Uterus (tissue), 4 donors: ENCODE results near the gene ELF2. TPM values are rescaled to one million over a fixed set of nuclear protein-coding genes. Genes with fewer than 3 reads are reported as not detected.

Source experiments
- DNase-seq, 2 donors: peaks; one replicate each; pipeline ENCODE4 v3.0.0-alpha.2; 2019 to 2020
- H3K27ac ChIP-seq, 2 donors: fragments of 200-600 bp; sonication (generic); 1 replicate in 1 of 2; 2 replicates in 1 of 2; pipeline ENCODE4 v1.5.1; 2016 to 2018
- H3K27me3 ChIP-seq, 2 donors: fragments of 200-600 bp; sonication (generic); one replicate each; pipeline ENCODE4 v1.5.1; 2018 to 2019; ENCODE audit warnings: control low read depth in 1 of 2
- H3K36me3 ChIP-seq, 2 donors: fragments of 200-600 bp; sonication (generic); one replicate each; pipeline ENCODE4 v1.5.1; 2019; ENCODE audit warnings: control low read depth in 1 of 2
- H3K4me1 ChIP-seq, 2 donors: fragments of 200-600 bp; sonication (generic); one replicate each; pipeline ENCODE4 v1.5.1; 2018 to 2019; ENCODE audit warnings: control low read depth in 1 of 2
- H3K4me3 ChIP-seq, 2 donors: fragments of 200-600 bp; sonication (generic); 1 replicate in 1 of 2; 2 replicates in 1 of 2; pipeline ENCODE4 v1.5.1; 2018 to 2019; ENCODE audit warnings: mild to moderate bottlenecking in 1 of 2
- H3K9me3 ChIP-seq, 2 donors: fragments of 200-600 bp; sonication (generic); one replicate each; pipeline ENCODE4 v1.5.1; 2019; ENCODE audit warnings: control low read depth in 1 of 2
- CTCF ChIP-seq, 4 experiments: fragments of 200-600 bp in 2 of 4; fragments of 450-650 bp in 2 of 4; sonication (generic) in 2 of 4; IDR thresholded peaks; one replicate each; pipeline ENCODE4 v1.5.1; 2016 to 2019; ENCODE audit warnings: antibody characterized with exemption in 4 of 4, mild to moderate bottlenecking in 2 of 4, moderate library complexity in 1 of 4
- POLR2A ChIP-seq, 2 donors: fragments of 450-650 bp; IDR thresholded peaks; one replicate each; pipeline ENCODE4 v1.6.1; 2016; ENCODE audit warnings: antibody characterized with exemption in 2 of 2, mild to moderate bottlenecking in 1 of 2, moderate library complexity in 1 of 2
- intact Hi-C: fragments of 100-400 bp; cut with DNase I; formaldehyde crosslinking; loops from one replicate; pipeline ENCODE4 v1.15.1; 2023; ENCODE audit warnings: low total_unique reads
- total RNA-seq, 4 donors: library from RNA; depleted of rRNA in 3 of 4; stranded (reverse); fragments of >200 nt in 3 of 4; gene quantifications; one replicate each; pipeline versions ENCODE4 v1.1.0 to v1.2.4, GENCODE V29; 2014 to 2023
- donor health status: DM: yes; HTN: yes; CAD: no.

ELF2 gene
- total RNA-seq, 4 donors from 2014 or later, result 65.8 to 103 (median 86.0) TPM

DNA sequence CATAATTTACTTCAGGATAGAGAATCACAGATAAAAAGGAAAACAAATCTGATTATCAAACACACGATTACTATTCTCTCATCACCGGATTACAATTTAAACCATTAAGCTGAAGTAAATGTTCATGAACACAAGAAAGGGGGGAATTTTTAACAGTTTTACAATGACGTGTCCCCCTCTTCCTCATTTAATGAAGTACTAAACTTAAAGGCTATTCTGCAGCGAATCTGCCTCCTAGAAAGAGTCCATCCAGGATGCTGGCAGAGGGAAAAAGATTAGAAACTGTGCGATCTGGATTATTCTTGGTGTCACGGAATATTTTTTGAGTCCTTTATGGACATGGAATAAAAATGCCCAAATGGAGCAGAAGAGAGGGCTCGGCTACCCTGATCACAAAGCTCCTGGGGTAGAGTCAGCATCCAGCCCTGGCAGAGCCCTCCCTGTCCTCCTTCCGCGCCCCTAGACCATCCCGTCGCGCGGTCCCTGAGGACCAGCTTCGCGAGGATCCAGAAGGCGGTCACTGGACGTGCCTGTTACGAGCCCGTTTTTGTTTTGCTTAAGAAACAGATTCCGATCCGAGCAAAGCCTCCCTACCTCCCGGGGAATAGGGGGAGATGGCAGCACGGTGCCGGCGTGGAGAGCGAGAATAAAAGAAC is 1.2 kb downstream of the ELF2 start:
- Histone ChIP-seq H3K36me3 (no peaks in the 10 kb centered on the region), H3K27ac (peak overlapping the region; percentile 98), H3K9me3 (no peaks in the 10 kb centered on the region), H3K27me3 (no peaks in the 10 kb centered on the region), H3K4me3 (peak overlapping the region; percentile 75 to 77), H3K4me1 (no peaks in the 10 kb centered on the region)
- DNase-seq, result no peak
- intact Hi-C loops, result loop anchor here (10.0 kb wide), 1 partner anchor 91 kb away; no protein-coding TSS in a partner anchor
- no peak for TF ChIP-seq POLR2A (IDR thresholded peaks at IDR 0.05)
- TF ChIP-seq CTCF (IDR thresholded peaks at IDR 0.05), result peak in 1 of 4 experiments; percentile 25

DNA sequence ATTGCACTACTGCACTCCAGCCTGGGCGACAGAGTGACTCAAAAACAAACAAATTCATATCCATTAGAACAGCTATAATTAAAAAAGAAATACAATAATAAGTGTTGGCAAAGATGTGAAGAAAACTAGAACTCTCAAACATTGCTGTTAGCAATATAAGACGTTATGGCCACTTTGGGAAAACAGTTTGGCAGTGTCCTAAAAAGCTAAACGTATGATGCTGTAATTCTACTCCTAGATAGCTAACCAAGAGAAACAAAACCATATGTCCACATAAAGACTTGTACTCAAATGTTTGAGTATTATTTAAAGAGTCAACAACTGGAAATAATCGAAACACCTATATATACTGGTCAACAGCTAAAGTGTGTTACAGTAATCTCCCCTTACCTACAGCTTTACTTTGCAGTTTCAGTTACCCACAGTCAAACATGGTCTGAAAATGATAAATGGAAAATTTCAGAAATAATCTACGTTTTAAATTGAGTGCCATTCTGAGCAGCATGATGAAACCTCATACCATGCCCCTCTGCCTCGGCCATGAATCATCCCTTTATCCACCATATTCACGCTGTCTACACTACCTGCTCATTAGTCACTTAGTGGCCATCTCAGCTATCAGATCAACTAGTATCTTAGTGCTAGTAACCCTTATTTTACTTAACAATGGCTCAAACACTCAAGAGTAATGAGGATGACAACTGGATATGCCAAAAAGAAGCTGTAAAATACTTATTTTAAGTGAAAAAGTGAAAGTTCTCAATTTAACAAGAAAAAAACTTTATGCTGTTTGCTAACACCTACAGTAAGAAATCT is 4.9 kb downstream of the ELF2 start:
- H3K9me3 ChIP-seq, result no peaks in the 10 kb centered on the region
- DNase-seq, result no peak
- H3K4me1 ChIP-seq, result peaks cover 0 to 3% of the 10 kb centered on the region in 2 donors
- no peak overlapping the region for H3K4me3 ChIP-seq
- no peak for TF ChIP-seq CTCF (IDR thresholded peaks at IDR 0.05)
- no peak for TF ChIP-seq POLR2A (IDR thresholded peaks at IDR 0.05)
- intact Hi-C loops, result loop anchor here (10.0 kb wide), 1 partner anchor 87 kb away; no protein-coding TSS in a partner anchor
- no peaks in the 10 kb centered on the region for H3K27me3 ChIP-seq
- no peak overlapping the region for H3K27ac ChIP-seq
- H3K36me3 ChIP-seq, result no peaks in the 10 kb centered on the region

GRCh38 chr4:139170932-139171331 is 6.1 kb downstream of the ELF2 start:
- no peak for DNase-seq
- Histone ChIP-seq H3K27ac (no peak overlapping the region), H3K4me1 (peaks cover 0 to 3% of the 10 kb centered on the region in 2 donors), H3K27me3 (no peaks in the 10 kb centered on the region), H3K4me3 (no peak overlapping the region), H3K9me3 (no peaks in the 10 kb centered on the region), H3K36me3 (no peaks in the 10 kb centered on the region)
- intact Hi-C loops, result loop anchor here (10.0 kb wide), 1 partner anchor 86 kb away; no protein-coding TSS in a partner anchor
- TF ChIP-seq POLR2A (IDR thresholded peaks at IDR 0.05) (no peak), CTCF (IDR thresholded peaks at IDR 0.05) (no peak)

GRCh38 chr4:139167774-139168444 is 9.1 kb downstream of the ELF2 start:
- Histone ChIP-seq H3K27ac (no peak overlapping the region), H3K4me1 (peaks cover 5 to 7% of the 10 kb centered on the region in 2 donors), H3K9me3 (no peaks in the 10 kb centered on the region), H3K4me3 (no peak overlapping the region), H3K36me3 (no peaks in the 10 kb centered on the region), H3K27me3 (no peaks in the 10 kb centered on the region)
- intact Hi-C loops, result no loop called here
- no peak for DNase-seq
- TF ChIP-seq POLR2A (IDR thresholded peaks at IDR 0.05) (no peak), CTCF (IDR thresholded peaks at IDR 0.05) (peak in 3 of 4 experiments; percentile 28 to 39 (median 32))
